K562 (cell line): ENCODE data around the gene ADRB2. TPM values are rescaled to one million over a fixed set of nuclear protein-coding genes. Genes with fewer than 3 reads are reported as not detected.

ENCODE experiments used
- CREB3 ChIP-seq: fragments of 450-650 bp; conservative IDR thresholded peaks from 2 replicates; pipeline ENCODE4 v1.6.1; 2016; ENCODE audit warnings: missing genetic modification characterization, low read depth, mild to moderate bottlenecking, missing compliant biosample characterization, moderate library complexity
- E4F1 ChIP-seq: fragments of 250-450 bp; sonication (Bioruptor Pico); IDR thresholded peaks from 2 replicates; pipeline ENCODE4 v1.5.0; 2021; ENCODE audit warnings: mild to moderate bottlenecking, borderline replicate concordance
- FOXJ2 ChIP-seq: fragments of 200-800 bp; sonication (Bioruptor generic); IDR thresholded peaks from 2 replicates; pipeline ENCODE4 v1.6.1; 2016; ENCODE audit warnings: missing genetic modification characterization, missing compliant biosample characterization
- GABPB1 ChIP-seq: sonication (generic); formaldehyde crosslinking; IDR thresholded peaks from 2 replicates; pipeline ENCODE4 v1.8.0; 2022; ENCODE audit warnings: mild to moderate bottlenecking, missing genetic modification reagents
- HDAC3 ChIP-seq: fragments of 450-650 bp; IDR thresholded peaks from 2 replicates; pipeline ENCODE4 v1.6.1; 2018; ENCODE audit warnings: borderline replicate concordance, mild to moderate bottlenecking, moderate library complexity; ENCODE audit not compliant: partially characterized antibody
- HNRNPUL1 ChIP-seq: fragments of 200-400 bp; formaldehyde crosslinking; IDR thresholded peaks from 2 replicates; pipeline ENCODE4 v1.6.1; 2017; ENCODE audit warnings: low read length
- HOXB6 ChIP-seq: fragments of 250-450 bp; sonication (Bioruptor Pico); IDR thresholded peaks from 2 replicates; pipeline ENCODE4 v1.5.1; 2022; ENCODE audit warnings: mild to moderate bottlenecking, borderline replicate concordance
- ILF3 ChIP-seq: fragments of 450-650 bp; IDR thresholded peaks from 2 replicates; pipeline ENCODE4 v1.6.1; 2018; ENCODE audit warnings: antibody characterized with exemption, mild to moderate bottlenecking, moderate library complexity, borderline replicate concordance
- RNF2 ChIP-seq: sonication (generic); IDR thresholded peaks from 2 replicates; pipeline ENCODE4 v1.6.1; 2016
- SMARCA4 ChIP-seq: fragments of 450-650 bp; IDR thresholded peaks from 2 replicates; pipeline ENCODE4 v1.6.1; 2016
- SUPT5H ChIP-seq: fragments of 450-650 bp; IDR thresholded peaks from 2 replicates; pipeline ENCODE4 v1.6.1; 2016
- TCF15 ChIP-seq: fragments of 250-450 bp; sonication (Bioruptor Pico); IDR thresholded peaks from 2 replicates; pipeline ENCODE4 v1.8.0; 2022; ENCODE audit warnings: moderate library complexity, mild to moderate bottlenecking, inconsistent platforms
- TEAD4 ChIP-seq, 2 experiments: sonication (generic) in 1 of 2; formaldehyde crosslinking in 1 of 2; IDR thresholded peaks; 2 replicates each; pipeline versions ENCODE4 v1.6.1 to v1.8.0; 2012 to 2022; ENCODE audit warnings: borderline replicate concordance in 1 of 2, inconsistent platforms in 1 of 2, low read length in 1 of 2, mild to moderate bottlenecking in 1 of 2, missing genetic modification reagents in 1 of 2
- THRAP3 ChIP-seq: fragments of 450-650 bp; IDR thresholded peaks from 2 replicates; pipeline ENCODE4 v1.6.1; 2016; ENCODE audit warnings: mild to moderate bottlenecking, inconsistent platforms, borderline replicate concordance
- ZBED1 ChIP-seq: IDR thresholded peaks from 2 replicates; pipeline ENCODE4 v1.6.1; 2014
- ZFPM2 ChIP-seq: fragments of 250-450 bp; sonication (Bioruptor Pico); IDR thresholded peaks from 2 replicates; pipeline ENCODE4 v1.5.1; 2022; ENCODE audit warnings: mild to moderate bottlenecking
- ZNF253 ChIP-seq: fragments of 250-450 bp; sonication (Bioruptor Pico); conservative IDR thresholded peaks from 2 replicates; pipeline ENCODE4 v1.6.1; 2021; ENCODE audit warnings: mild to moderate bottlenecking
- ZNF449 ChIP-seq: fragments of 250-450 bp; sonication (Bioruptor Pico); IDR thresholded peaks from 2 replicates; pipeline ENCODE4 v1.8.0; 2022; ENCODE audit warnings: moderate library complexity, mild to moderate bottlenecking, inconsistent platforms
- ZNF740 ChIP-seq, 3 experiments: fragments of 200-800 bp in 1 of 3; sonication (Bioruptor generic) in 1 of 3; sonication (generic) in 1 of 3; formaldehyde crosslinking in 1 of 3; IDR thresholded peaks; 2 replicates each; pipeline versions ENCODE4 v1.6.1 to v1.8.0; 2016 to 2022; ENCODE audit warnings: mild to moderate bottlenecking in 2 of 3, missing compliant biosample characterization in 2 of 3, missing genetic modification characterization in 2 of 3, missing genetic modification reagents in 1 of 3
- polyA plus RNA-seq, 8 experiments: library from polyadenylated mRNA; depleted of rRNA in 4 of 8; stranded (reverse) in 5 of 8; unstranded in 3 of 8; fragments of >200 nt; fragmentation: Nextera tagmentation in 2 of 8; fragmentation: Illumina TruSeq in 1 of 8; extraction: Ambion mirVana in 2 of 8; extraction: Trizol in 1 of 8; gene quantifications; 2 replicates each; pipeline versions ENCODE4 v1.2.1 to v1.2.3, GENCODE V29; 2011 to 2014; ENCODE audit warnings: inconsistent platforms in 1 of 8, missing spikeins in 1 of 8
- total RNA-seq, 7 experiments: library from RNA; depleted of rRNA in 6 of 7; stranded (reverse); fragments of >200 nt in 6 of 7; fragmentation: Illumina TruSeq in 2 of 7; extraction: Trizol in 2 of 7; gene quantifications; 2 replicates each; pipeline versions ENCODE4 v1.2.1 to v1.2.3, GENCODE V29; 2011 to 2021; ENCODE audit warnings: low replicate concordance in 1 of 7
- TF ChIP-seq, protein P1 (sequence below): fragments of 250-450 bp; sonication (Bioruptor Pico); IDR thresholded peaks from 2 replicates; pipeline ENCODE4 v1.8.0; 2021; ENCODE audit warnings: mild to moderate bottlenecking, moderate library complexity
- TF ChIP-seq, protein P2 (sequence below): fragments of 250-450 bp; sonication (Bioruptor Pico); IDR thresholded peaks from 2 replicates; pipeline ENCODE4 v1.8.0; 2021; ENCODE audit warnings: borderline replicate concordance, mild to moderate bottlenecking, moderate library complexity; ENCODE audit not compliant: poor library complexity, severe bottlenecking

The ADRB2 gene
- total and polyA plus RNA-seq, 9 of the 15 experiments (the other 6 are each of a cell fraction or from before 2014, with no cell fraction given): 0.01 to 0.18 (median 0.04) TPM; not detected in 2

- TF ChIP-seq ZNF253 (CRISPR knock-in tag) (no peak), TEAD4 (IDR thresholded peaks at IDR 0.05; ENCODE audit: low read length) (peak; percentile 84), TEAD4 (CRISPR knock-in tag; IDR thresholded peaks at IDR 0.05; ENCODE audit: borderline replicate concordance) (no peak), ILF3 (no peak), THRAP3 (no peak), CREB3 (tag) (no peak), SMARCA4 (peak; percentile 94), ZNF740 (CRISPR knock-in tag; IDR thresholded peaks at IDR 0.05) (no peak), ZNF740 (tag; IDR thresholded peaks at IDR 0.05) (no peak), SUPT5H (no peak), RNF2 (no peak), ZFPM2 (CRISPR knock-in tag) (no peak), HOXB6 (CRISPR knock-in tag) (no peak), HDAC3 (peak; percentile 66), E4F1 (CRISPR knock-in tag) (no peak), ZNF449 (no peak), HNRNPUL1 (no peak), TCF15 (CRISPR knock-in tag) (no peak), GABPB1 (no peak), ZBED1 (no peak), FOXJ2 (peak; percentile 77)
- TF ChIP-seq, protein P1, sequence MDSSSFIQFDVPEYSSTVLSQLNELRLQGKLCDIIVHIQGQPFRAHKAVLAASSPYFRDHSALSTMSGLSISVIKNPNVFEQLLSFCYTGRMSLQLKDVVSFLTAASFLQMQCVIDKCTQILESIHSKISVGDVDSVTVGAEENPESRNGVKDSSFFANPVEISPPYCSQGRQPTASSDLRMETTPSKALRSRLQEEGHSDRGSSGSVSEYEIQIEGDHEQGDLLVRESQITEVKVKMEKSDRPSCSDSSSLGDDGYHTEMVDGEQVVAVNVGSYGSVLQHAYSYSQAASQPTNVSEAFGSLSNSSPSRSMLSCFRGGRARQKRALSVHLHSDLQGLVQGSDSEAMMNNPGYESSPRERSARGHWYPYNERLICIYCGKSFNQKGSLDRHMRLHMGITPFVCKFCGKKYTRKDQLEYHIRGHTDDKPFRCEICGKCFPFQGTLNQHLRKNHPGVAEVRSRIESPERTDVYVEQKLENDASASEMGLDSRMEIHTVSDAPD (CRISPR knock-in tag): no peak
- TF ChIP-seq, protein P2, sequence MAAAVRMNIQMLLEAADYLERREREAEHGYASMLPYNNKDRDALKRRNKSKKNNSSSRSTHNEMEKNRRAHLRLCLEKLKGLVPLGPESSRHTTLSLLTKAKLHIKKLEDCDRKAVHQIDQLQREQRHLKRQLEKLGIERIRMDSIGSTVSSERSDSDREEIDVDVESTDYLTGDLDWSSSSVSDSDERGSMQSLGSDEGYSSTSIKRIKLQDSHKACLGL (CRISPR knock-in tag): no peak
These were observed 19.9 kb upstream of the ADRB2 start (continued) for GRCh38 chr5:148806520-148806931.
